Measurements from ENCODE around the gene CDYL2.

- no peak for TF ChIP-seq POLR2AphosphoS5 (IDR thresholded peaks at IDR 0.05; ENCODE audit: borderline replicate concordance, low read depth, low read length)
- TF ChIP-seq FOXP2 (optimal IDR thresholded peaks at IDR 0.05; ENCODE audit: control extremely low read depth, extremely low read length, insufficient read depth): no peak
- TF ChIP-seq EZH2 (IDR thresholded peaks at IDR 0.05): no peak
Measured at GRCh38 chr16:80710918-80711317, 93.5 kb downstream of the CDYL2 start.
